ENCODE results near the gene DUSP11.
A peak's percentile ranks its signal among the peaks of the same experiment; 100 is the strongest.

Gene DUSP11

DNA sequence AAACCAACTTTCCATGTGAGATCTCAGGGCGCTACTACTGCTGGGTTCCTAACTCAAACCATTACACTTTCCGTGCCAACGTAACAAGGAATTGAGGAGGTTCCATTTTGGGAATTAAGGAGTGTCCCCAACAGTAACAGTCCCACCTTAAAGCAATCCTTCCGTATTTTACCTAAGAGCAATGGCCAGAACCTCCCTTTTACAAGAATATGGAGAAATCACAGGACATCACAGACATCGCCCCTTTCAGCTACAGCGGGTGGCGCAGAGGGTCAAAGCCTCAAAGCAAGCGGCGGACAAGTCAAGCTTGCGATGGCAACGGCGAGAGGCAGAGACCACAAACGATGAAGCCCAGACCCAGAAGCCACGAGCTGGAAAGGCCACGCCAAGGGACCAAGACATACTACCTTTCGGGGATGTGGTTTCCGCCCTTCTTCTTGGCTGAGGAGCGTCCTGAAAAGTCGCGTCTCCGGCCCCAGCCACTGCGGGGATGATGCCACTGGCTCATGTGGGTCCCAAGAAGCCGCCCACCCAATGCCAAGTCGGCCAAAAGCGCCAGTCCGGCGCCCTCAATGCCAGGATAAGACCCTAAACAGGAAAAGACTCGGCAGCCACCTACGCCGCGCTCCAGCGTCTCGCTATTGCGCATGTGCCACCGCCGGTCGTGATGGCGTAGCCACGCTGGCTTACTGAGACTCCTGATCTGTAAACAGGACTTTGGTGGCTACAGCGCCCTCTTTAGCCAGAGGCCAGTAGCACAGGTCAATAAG, at the start of gene DUSP11:
TSS of gene DUSP11 (minus strand) at position 637 of the 770 bp plus-strand sequence. CDS start at position 508, 129 bp downstream.
- H3K36me3 ChIP-seq (ENCODE audit: insufficient read depth, low read length): peaks cover 12% of the 10 kb centered on the region
- peak within 1 kb of the TSS; percentile 90 for H2AFZ ChIP-seq (ENCODE audit: low read length, unreplicated experiment)
- H3K4me1 ChIP-seq (ENCODE audit: control insufficient read depth, insufficient read depth, low read length, unreplicated experiment): peaks cover 12% of the 10 kb centered on the region
- H3K27ac ChIP-seq (ENCODE audit: low read depth, low read length): peak within 1 kb of the TSS; percentile 49
- peaks cover 37% of the 10 kb centered on the region for H3K79me2 ChIP-seq (ENCODE audit: control insufficient read depth, insufficient read depth, low read length, unreplicated experiment)
- no peaks in the 10 kb centered on the region for H3K27me3 ChIP-seq (ENCODE audit: insufficient read depth, low read length)
- peak within 1 kb of the TSS; percentile 97 for H3K4me3 ChIP-seq (ENCODE audit: low read depth, low read length)

DNA sequence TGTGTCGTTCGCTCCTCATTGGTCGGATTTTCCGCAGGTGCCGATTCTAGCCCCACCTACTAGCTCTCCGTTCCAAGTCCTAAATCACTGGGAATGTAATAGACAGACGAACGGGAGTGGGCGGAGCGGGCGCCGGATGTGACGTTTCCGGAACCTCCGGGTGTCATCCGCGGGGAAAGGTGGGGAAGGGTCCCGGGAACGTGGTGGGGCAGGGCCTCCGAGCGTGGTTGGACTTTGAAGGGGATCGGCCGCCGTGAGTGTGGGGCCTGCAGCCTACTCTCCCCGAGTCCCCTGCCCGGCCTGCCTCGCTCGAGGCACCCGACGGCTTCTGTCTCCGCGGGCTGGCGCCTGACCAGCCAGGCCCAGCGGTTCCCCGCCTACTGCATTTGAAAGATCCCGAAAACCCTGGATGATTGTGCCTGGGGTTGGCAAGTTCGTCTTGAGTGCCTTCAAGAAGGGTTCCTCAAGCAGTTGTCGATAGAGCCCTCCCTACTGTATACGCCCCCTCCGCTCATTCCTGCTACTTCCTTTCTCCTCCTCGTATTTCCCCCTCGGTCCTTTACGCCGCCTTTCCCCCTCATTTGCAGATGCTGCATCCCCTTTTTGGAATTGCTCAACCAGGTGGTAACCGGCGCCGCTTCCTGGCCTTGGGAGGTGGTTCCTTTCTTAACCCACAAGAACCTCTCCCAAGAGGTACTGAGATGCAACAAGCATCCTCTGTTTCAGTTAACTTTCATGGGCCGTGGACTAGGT, 49.1 kb upstream of the DUSP11 start, which contains the start of gene STAMBP:
TSS of gene STAMBP (plus strand) at position 144 of the 753 bp plus-strand sequence. CDS start 1,896 bp downstream, outside the sequence.
- Histone ChIP-seq H3K79me2 (ENCODE audit: control insufficient read depth, insufficient read depth, low read length, unreplicated experiment) (peaks cover 31% of the 10 kb centered on the region), H2AFZ (ENCODE audit: low read length, unreplicated experiment) (peak within 1 kb of the TSS; percentile 99), H3K27ac (ENCODE audit: low read depth, low read length) (peak within 1 kb of the TSS; percentile 91), H3K4me3 (ENCODE audit: low read depth, low read length) (peak within 1 kb of the TSS; percentile 76), H3K36me3 (ENCODE audit: insufficient read depth, low read length) (peaks cover 16% of the 10 kb centered on the region), H3K4me1 (ENCODE audit: control insufficient read depth, insufficient read depth, low read length, unreplicated experiment) (peaks cover 41% of the 10 kb centered on the region), H3K27me3 (ENCODE audit: insufficient read depth, low read length) (no peaks in the 10 kb centered on the region)

DNA sequence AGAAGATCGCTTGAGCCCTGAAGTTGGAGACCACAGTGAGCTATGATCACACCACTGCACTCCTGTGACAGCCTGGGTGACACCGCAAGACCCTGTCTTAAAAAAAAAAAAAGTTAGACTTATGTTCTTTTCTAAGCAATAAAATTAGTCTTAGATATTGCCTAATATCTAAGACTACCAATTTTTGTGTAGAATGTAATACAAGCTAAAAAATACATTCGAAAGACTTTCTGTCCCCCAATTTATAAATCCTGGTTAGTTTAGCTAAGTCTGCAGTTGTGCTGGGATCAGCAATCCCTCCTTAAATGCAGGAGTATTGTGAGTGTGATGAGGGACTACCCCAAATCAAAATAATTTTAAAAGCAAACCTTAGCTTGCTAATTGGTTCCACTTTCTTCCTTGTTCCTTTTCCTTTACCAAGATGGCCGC, 48.5 kb upstream of the DUSP11 start:
- Histone ChIP-seq H3K27me3 (ENCODE audit: insufficient read depth, low read length) (no peaks in the 10 kb centered on the region), H3K4me3 (ENCODE audit: low read depth, low read length) (peak overlapping the region; percentile 76), H3K79me2 (ENCODE audit: control insufficient read depth, insufficient read depth, low read length, unreplicated experiment) (peaks cover 26% of the 10 kb centered on the region), H3K4me1 (ENCODE audit: control insufficient read depth, insufficient read depth, low read length, unreplicated experiment) (peaks cover 41% of the 10 kb centered on the region), H2AFZ (ENCODE audit: low read length, unreplicated experiment) (peak overlapping the region; percentile 99), H3K36me3 (ENCODE audit: insufficient read depth, low read length) (peaks cover 12% of the 10 kb centered on the region), H3K27ac (ENCODE audit: low read depth, low read length) (peak overlapping the region; percentile 91)

DNA sequence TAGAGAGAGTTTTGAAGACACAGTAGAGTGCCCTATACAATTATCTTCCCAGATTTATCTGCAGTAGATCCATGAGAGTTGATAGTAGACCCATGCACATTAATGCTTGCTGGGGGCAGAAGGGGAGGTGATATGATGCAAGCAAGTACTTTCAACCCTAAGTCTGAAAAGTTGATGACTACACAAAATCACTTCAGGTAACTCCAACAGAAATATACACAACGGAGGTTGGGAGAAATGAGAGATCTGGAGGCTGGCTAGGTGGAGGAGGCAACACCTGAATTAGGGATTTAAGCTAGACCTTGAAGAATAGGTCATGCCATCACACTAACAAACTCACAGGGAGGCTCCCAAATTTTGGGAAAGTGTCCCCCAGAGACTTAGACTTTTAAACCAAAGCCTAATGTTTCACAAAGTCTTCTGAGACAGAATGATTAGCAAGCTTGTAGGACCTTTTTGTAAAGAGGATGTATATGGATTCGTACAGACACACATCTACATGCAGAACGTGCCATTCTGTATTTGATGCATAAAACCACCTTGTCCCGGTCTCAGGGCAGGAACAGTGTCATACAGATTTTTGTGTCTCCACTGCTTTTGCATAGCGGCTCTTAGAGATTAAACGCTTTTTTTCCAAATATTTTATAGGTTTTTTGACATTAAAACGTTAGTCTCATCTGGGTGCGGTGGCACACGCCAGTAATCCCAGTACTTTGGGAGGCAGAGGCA, 47.9 kb upstream of the DUSP11 start:
- H3K4me3 ChIP-seq (ENCODE audit: low read depth, low read length): peak overlapping the region; percentile 76; the same call in 1 of the 2 replicates
- peaks cover 39% of the 10 kb centered on the region for H3K4me1 ChIP-seq (ENCODE audit: control insufficient read depth, insufficient read depth, low read length, unreplicated experiment)
- H3K79me2 ChIP-seq (ENCODE audit: control insufficient read depth, insufficient read depth, low read length, unreplicated experiment): peaks cover 22% of the 10 kb centered on the region
- no peak overlapping the region for H3K27ac ChIP-seq (ENCODE audit: low read depth, low read length)
- H2AFZ ChIP-seq (ENCODE audit: low read length, unreplicated experiment): peak overlapping the region; percentile 99
- H3K27me3 ChIP-seq (ENCODE audit: insufficient read depth, low read length): no peaks in the 10 kb centered on the region
- peaks cover 6% of the 10 kb centered on the region for H3K36me3 ChIP-seq (ENCODE audit: insufficient read depth, low read length)

DNA sequence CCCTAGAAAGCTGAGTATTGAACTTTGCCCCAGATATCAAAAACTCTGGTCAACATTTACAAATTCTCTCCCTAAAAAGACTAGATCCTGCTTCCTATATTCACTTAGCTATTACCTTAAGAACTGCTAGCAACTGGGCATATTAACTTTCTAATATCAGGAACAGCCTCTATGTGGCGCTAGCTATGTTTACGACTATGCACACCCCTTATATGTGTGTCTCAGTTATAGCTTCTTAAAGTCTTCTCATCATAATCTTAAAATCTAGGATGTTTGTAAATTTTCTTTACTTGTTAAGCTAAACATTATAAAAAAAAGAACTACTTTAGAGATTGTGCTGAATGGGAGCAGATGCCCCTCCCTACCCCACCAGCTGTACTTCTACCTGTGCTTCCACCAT, 47.1 kb upstream of the DUSP11 start:
- H2AFZ ChIP-seq (ENCODE audit: low read length, unreplicated experiment): no peak overlapping the region
- peaks cover 17% of the 10 kb centered on the region for H3K79me2 ChIP-seq (ENCODE audit: control insufficient read depth, insufficient read depth, low read length, unreplicated experiment)
- H3K27me3 ChIP-seq (ENCODE audit: insufficient read depth, low read length): no peaks in the 10 kb centered on the region
- H3K4me3 ChIP-seq (ENCODE audit: low read depth, low read length): no peak overlapping the region
- no peaks in the 10 kb centered on the region; the same call in 1 of the 2 replicates for H3K36me3 ChIP-seq (ENCODE audit: insufficient read depth, low read length)
- peaks cover 36% of the 10 kb centered on the region for H3K4me1 ChIP-seq (ENCODE audit: control insufficient read depth, insufficient read depth, low read length, unreplicated experiment)
- H3K27ac ChIP-seq (ENCODE audit: low read depth, low read length): no peak overlapping the region

DNA sequence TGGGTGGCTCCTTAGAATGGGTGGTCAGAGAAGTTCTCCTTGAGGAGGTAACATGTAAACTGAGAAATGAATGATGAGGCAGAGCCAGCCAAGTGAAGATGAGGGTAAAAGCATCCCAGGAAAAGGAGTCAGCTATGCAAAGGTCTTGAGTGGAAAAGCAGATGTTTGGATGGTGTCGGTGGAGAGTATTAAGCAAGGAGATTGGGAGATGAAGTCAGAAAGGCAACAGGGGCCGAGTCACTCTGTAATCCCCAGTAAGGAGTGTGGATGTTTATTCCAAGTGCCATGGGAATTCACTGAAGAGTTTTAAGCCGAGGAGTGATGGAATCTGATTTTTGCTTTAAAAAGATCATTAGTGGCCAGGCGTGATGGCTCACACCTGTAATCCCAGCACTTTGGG, 45.5 kb upstream of the DUSP11 start:
- no peaks in the 10 kb centered on the region for H3K36me3 ChIP-seq (ENCODE audit: insufficient read depth, low read length)

DNA sequence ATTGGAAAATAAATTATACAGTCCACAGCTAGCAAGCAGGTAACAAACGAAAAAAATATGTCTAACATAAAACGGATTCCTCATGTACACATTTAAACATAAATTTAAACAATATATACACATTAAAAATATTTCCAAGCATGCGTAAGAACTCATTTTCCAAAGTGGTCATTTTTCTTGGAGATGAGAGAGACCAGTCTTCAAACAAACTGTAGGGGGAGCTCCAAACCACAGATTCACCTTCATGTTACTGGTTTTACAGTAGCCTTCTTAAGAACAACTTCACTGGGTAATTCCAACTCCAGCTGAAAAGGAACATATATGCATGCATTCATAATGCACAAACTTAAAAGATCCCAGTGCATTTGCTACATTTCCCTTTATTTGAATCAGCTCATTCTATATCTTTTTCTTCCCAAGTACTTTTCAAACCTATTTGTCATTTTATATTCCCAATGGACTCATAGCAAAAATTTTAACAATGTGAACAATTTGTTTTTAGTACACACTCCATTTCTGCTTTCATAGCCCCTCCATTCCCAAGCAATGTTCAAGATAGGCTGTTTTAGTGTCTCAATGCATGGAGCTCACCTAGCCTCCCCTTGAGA, 44.1 kb upstream of the DUSP11 start:
- Histone ChIP-seq H3K4me3 (ENCODE audit: low read depth, low read length) (no peak overlapping the region), H3K27ac (ENCODE audit: low read depth, low read length) (no peak overlapping the region), H2AFZ (ENCODE audit: low read length, unreplicated experiment) (no peak overlapping the region), H3K79me2 (ENCODE audit: control insufficient read depth, insufficient read depth, low read length, unreplicated experiment) (no peaks in the 10 kb centered on the region), H3K36me3 (ENCODE audit: insufficient read depth, low read length) (no peaks in the 10 kb centered on the region), H3K4me1 (ENCODE audit: control insufficient read depth, insufficient read depth, low read length, unreplicated experiment) (peaks cover 11% of the 10 kb centered on the region), H3K27me3 (ENCODE audit: insufficient read depth, low read length) (no peaks in the 10 kb centered on the region)

More for the DNA sequence above, 45.5 kb upstream of the DUSP11 start:
- peaks cover 21% of the 10 kb centered on the region for H3K4me1 ChIP-seq (ENCODE audit: control insufficient read depth, insufficient read depth, low read length, unreplicated experiment)
- H2AFZ ChIP-seq (ENCODE audit: low read length, unreplicated experiment): no peak overlapping the region
- H3K4me3 ChIP-seq (ENCODE audit: low read depth, low read length): no peak overlapping the region
- peaks cover 12% of the 10 kb centered on the region for H3K79me2 ChIP-seq (ENCODE audit: control insufficient read depth, insufficient read depth, low read length, unreplicated experiment)
- H3K27ac ChIP-seq (ENCODE audit: low read depth, low read length): no peak overlapping the region
- no peaks in the 10 kb centered on the region for H3K27me3 ChIP-seq (ENCODE audit: insufficient read depth, low read length)

DNA sequence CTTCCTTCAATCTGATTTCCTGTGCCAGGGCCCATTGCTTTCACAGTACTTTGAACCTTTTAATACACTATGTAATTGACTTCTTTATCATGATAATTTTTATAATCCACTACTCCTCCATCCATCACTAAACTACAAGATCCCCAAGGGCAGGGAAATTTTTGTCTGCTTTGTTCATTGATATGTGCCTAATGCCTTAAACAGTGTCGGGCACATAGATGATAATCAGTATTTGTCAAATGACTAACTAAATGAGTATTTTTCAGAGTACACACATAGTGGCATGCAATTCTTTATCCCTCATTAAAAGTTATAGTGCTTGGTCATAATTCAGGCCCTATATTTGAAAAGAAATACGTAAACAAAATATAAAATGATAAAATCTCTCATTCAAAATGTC, 43.5 kb upstream of the DUSP11 start:
- peaks cover 11% of the 10 kb centered on the region for H3K4me1 ChIP-seq (ENCODE audit: control insufficient read depth, insufficient read depth, low read length, unreplicated experiment)
- H3K4me3 ChIP-seq (ENCODE audit: low read depth, low read length): no peak overlapping the region
- no peaks in the 10 kb centered on the region for H3K36me3 ChIP-seq (ENCODE audit: insufficient read depth, low read length)
- H3K79me2 ChIP-seq (ENCODE audit: control insufficient read depth, insufficient read depth, low read length, unreplicated experiment): no peaks in the 10 kb centered on the region
- H3K27me3 ChIP-seq (ENCODE audit: insufficient read depth, low read length): no peaks in the 10 kb centered on the region
- H2AFZ ChIP-seq (ENCODE audit: low read length, unreplicated experiment): no peak overlapping the region
- H3K27ac ChIP-seq (ENCODE audit: low read depth, low read length): no peak overlapping the region

DNA sequence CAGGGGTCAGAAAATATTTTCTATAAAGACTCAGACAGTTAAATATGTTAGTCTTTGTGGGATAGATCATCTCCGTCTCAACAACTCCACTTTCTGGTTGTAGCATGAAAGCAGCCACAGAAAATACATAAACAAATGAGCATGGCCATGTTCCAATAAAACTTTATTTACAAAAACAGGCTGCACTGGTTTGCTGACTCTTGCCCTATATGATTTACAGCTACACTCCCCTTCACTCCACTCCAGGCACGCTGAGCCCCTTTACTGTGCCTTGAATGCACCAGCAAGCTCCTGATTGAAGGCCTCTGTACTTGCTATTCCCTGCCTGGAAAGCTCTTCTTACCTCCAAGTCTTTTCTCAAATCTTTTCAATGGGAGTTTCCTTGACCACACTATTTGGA, 43.1 kb upstream of the DUSP11 start:
- no peaks in the 10 kb centered on the region for H3K27me3 ChIP-seq (ENCODE audit: insufficient read depth, low read length)
- H3K27ac ChIP-seq (ENCODE audit: low read depth, low read length): no peak overlapping the region
- H3K4me1 ChIP-seq (ENCODE audit: control insufficient read depth, insufficient read depth, low read length, unreplicated experiment): peaks cover 7% of the 10 kb centered on the region
- no peaks in the 10 kb centered on the region for H3K79me2 ChIP-seq (ENCODE audit: control insufficient read depth, insufficient read depth, low read length, unreplicated experiment)
- H2AFZ ChIP-seq (ENCODE audit: low read length, unreplicated experiment): no peak overlapping the region
- H3K4me3 ChIP-seq (ENCODE audit: low read depth, low read length): no peak overlapping the region
- no peaks in the 10 kb centered on the region for H3K36me3 ChIP-seq (ENCODE audit: insufficient read depth, low read length)

DNA sequence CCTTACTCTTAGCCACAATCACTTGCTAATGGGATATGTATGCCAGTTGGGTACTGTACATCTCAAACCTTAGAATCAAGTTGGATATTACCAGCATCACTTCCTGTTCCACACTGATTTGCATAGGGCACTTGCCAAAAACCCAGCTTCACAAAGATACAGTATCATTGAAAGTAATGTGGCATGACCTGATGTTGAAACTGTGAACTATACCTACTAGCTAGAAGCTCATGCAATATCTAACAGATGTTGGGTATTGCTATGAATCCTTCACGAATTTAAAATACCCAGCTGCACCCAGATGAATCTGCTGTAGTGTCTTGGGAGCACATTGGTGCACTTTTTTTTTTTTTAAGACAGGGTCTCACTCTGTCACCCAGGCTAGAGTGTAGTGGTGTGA, 42.4 kb upstream of the DUSP11 start:
- H3K36me3 ChIP-seq (ENCODE audit: insufficient read depth, low read length): no peaks in the 10 kb centered on the region
- H3K4me1 ChIP-seq (ENCODE audit: control insufficient read depth, insufficient read depth, low read length, unreplicated experiment): peaks cover 6% of the 10 kb centered on the region
- no peaks in the 10 kb centered on the region for H3K79me2 ChIP-seq (ENCODE audit: control insufficient read depth, insufficient read depth, low read length, unreplicated experiment)
- no peak overlapping the region for H3K27ac ChIP-seq (ENCODE audit: low read depth, low read length)
- H3K4me3 ChIP-seq (ENCODE audit: low read depth, low read length): no peak overlapping the region
- H2AFZ ChIP-seq (ENCODE audit: low read length, unreplicated experiment): no peak overlapping the region
- no peaks in the 10 kb centered on the region for H3K27me3 ChIP-seq (ENCODE audit: insufficient read depth, low read length)
